HFF-Myc (cell line): ENCODE data around the gene CHD9.
A peak's percentile ranks its signal among the peaks of the same experiment; 100 is the strongest.

Experiments used
- DNase-seq: peaks from one replicate; pipeline ENCODE4 v3.0.0-alpha.2; 2011; ENCODE audit warnings: low read depth; ENCODE audit errors: extremely low read depth
- H3K4me3 ChIP-seq: replicated peaks from 2 replicates; pipeline ENCODE4 v1.5.1; 2011; ENCODE audit warnings: low read depth, mild to moderate bottlenecking, control low read depth, low read length
- CTCF ChIP-seq: IDR thresholded peaks from 2 replicates; pipeline ENCODE4 v1.5.1; 2012; ENCODE audit warnings: mild to moderate bottlenecking, low read depth, low read length, control low read depth; ENCODE audit errors: missing control alignments

CHD9 gene

GRCh38 chr16:53282975-53283946 is 228.5 kb downstream of the CHD9 start:
- H3K4me3 ChIP-seq = no peak overlapping the region
- DNase-seq = peak; percentile 22
- peak; percentile 42 for TF ChIP-seq CTCF

- no peak for TF ChIP-seq CTCF
Observed at GRCh38 chr16:53285236-53285635, 230.4 kb downstream of the CHD9 start.

GRCh38 chr16:53290520-53290919 is 235.7 kb downstream of the CHD9 start:
- DNase-seq = no peak
- no peak overlapping the region for H3K4me3 ChIP-seq
- no peak for TF ChIP-seq CTCF

More at GRCh38 chr16:53285236-53285635, 230.4 kb downstream of the CHD9 start:
- no peak for DNase-seq
- H3K4me3 ChIP-seq = no peak overlapping the region

GRCh38 chr16:53291757-53292392 is 237.1 kb downstream of the CHD9 start:
- TF ChIP-seq CTCF = no peak
- no peak overlapping the region for H3K4me3 ChIP-seq
- no peak for DNase-seq

GRCh38 chr16:53297477-53297876 is 242.7 kb downstream of the CHD9 start:
- no peak overlapping the region for H3K4me3 ChIP-seq
- DNase-seq = no peak
- TF ChIP-seq CTCF = no peak

GRCh38 chr16:53304334-53304733 is 249.5 kb downstream of the CHD9 start:
- no peak for DNase-seq
- H3K4me3 ChIP-seq = no peak overlapping the region

More at GRCh38 chr16:53304334-53304733, 249.5 kb downstream of the CHD9 start:
- TF ChIP-seq CTCF = no peak
